HT1080 (cell line): ENCODE measurements around the gene ZNF532. TPM values are rescaled to one million over a fixed set of nuclear protein-coding genes. Genes with fewer than 3 reads are reported as not detected.
A peak's percentile ranks its signal among the peaks of the same experiment; 100 is the strongest.
"Not testable (repeated sequence)": the region's sequence is repeated elsewhere in the genome, so short reads cannot be mapped to it uniquely, and the experiment has no call there.

ENCODE experiments used
- DNase-seq: peaks from one replicate; pipeline ENCODE4 v3.0.0-alpha.2; 2015; ENCODE audit warnings: low read depth
- total RNA-seq: library from RNA; depleted of rRNA; stranded (reverse); fragments of >200 nt; shearing (Covaris generic); gene quantifications from 2 replicates; pipeline ENCODE4 v1.2.3, GENCODE V29; 2014

Gene ZNF532
- total RNA-seq, 1 experiment from 2014 or later, result 25.4 TPM

DNA sequence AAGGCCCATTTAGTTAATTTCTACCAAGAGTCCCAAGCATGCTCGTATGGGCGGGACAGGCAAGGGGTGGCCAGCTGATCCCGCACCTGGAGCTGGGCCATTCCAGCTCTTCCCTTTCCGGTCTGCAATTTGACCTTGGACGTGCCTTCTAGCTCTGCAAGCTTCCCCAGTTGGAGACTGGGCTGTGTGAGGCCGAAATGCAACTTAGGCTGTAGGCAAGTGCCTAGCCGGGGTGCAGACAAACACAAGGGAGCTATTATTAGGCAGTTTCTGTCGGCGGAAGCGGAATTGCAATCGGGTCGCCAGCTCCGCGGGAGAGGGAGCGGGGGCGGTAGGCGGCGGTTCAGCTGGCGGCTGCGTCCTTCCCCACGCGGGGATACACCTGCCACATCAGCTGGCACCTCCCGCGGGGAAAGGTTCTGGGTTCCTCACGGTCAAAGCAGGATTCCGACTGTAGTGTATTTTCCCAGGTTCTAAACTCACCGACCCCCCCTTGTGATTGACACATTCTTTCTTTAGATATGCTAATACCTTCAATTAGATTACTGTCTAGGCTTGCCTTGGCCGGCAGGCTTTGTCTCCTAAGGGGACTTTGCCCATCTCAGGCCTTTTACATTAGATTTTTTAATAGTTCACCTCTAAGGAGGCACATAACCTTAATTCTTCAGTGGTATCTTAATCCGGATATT is 17.1 kb upstream of the ZNF532 start:
- no peak for DNase-seq

DNA sequence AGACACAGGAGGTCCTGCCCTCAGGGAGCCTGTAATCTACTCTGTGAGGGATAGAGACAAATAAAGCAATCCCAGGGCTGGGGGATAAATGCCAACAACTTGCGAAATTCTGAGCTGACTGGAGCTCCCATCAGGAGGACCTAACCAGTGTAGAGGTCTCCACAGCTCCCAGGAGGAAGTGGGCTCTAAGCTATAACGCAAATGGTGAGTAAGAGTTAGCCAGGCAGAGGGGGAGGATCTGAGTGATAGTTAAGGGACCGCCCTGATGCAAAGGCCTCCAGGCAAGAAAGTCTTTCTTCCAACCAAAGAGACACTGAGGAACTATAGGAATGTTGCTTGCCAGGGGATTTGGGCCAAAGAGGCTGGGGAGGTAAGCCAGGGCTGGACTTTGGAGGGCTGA is 16.0 kb upstream of the ZNF532 start:
- peak; percentile 92 for DNase-seq

- DNase-seq, result no peak
Measured at GRCh38 chr18:58850786-58851469, 13.7 kb upstream of the ZNF532 start.

DNA sequence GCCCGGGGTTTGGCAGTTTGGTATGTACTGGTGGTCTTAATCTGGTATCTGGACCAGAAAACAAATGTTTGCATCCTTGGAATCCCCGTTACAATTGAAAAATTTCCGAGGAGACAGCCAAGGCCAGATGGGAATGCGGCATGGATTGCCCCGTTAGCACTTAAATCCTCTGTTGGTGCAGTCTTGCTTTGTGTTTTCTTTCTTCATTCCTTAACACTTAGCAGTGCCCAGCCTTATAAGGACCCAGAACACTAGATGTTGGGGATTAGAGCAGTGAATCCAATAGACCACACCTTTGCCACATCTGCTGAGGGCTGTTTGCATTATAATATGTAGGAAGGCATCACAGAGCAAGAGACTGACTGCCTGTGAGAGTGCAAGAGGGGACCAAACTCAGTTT is 12.8 kb upstream of the ZNF532 start:
- no peak for DNase-seq

DNA sequence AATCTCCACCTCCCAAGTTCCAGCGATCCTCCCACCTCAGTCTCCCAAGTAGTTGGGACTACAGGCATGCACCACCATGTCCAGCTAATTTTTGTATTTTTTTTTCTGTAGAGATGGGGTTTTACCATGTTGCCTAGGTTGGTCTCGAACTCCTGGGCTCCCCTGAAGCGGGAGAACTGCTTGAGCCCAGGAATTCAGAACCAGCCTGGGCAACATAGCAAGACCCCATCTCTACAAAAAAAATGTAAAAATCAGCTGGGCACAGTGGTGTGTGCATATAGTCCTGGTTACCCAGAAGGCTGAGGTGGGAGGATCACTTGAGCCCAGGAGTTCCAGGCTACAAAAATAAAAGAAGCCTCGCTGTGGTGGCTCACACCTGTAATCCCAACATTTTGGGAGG is 12.0 kb upstream of the ZNF532 start:
- DNase-seq, result no peak

DNA sequence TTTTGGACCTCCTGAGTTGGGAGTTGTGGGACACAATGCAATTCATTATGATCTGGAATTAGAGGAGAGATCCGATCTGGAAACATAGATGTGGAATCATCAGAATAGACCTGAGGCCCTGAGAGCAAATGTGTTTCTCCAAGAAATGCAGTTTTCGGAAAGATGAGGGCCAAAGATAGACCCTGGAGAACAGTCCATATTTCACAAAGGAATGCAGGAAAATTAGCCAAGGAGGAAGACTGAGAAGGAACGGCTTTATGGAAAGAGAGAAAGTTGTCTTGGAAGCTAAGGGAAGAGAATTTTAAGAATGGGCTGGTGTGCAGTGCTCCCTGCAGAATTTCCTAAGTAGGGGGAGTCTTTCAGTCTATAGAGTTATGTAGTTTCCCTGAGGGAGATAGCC is 11.1 kb upstream of the ZNF532 start:
- no peak for DNase-seq

- not testable (repeated sequence) for DNase-seq
Measured at GRCh38 chr18:58855521-58855920, 9.2 kb upstream of the ZNF532 start.

DNA sequence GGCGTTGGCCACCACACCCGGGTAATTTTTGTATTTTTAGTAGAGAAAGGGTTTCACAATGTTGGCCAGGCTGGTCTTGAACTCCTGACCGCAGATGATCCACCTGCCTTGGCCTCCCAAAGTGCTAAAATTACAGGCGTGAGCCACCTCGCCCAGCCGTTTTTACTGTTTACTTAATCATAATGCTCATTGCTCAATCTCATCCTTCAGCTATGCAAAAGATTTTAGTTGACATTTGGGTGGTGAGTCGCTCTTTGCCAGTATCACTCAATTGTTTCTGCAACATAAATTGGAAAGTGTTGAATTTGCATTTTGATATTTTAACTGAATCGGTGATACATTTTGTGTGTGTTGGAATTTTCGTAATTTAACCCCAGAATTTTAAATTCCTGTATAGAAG is 7.8 kb upstream of the ZNF532 start:
- DNase-seq, result peak; percentile 82

- DNase-seq, result no peak
Measured at GRCh38 chr18:58858591-58859468, 5.8 kb upstream of the ZNF532 start.

DNA sequence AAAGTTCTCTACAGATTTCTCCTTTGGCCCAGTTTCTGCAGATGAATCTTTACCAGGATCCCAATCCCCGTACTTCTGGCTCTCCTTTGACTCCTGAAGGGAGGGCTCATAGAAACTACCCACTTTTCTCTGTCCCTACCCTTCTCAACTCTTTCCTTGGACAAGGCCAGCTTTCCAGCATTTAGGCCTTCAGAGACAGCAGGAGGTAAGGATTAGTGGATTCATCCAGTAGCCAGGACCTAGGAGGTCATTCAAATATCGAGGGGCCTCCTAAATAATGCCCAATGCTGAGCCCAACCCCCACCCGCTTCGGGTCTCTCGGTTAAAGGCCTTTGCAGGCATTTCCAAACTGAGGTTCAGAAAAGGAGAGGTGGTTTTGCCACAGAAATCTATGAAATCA is 4.8 kb upstream of the ZNF532 start:
- DNase-seq, result no peak

DNA sequence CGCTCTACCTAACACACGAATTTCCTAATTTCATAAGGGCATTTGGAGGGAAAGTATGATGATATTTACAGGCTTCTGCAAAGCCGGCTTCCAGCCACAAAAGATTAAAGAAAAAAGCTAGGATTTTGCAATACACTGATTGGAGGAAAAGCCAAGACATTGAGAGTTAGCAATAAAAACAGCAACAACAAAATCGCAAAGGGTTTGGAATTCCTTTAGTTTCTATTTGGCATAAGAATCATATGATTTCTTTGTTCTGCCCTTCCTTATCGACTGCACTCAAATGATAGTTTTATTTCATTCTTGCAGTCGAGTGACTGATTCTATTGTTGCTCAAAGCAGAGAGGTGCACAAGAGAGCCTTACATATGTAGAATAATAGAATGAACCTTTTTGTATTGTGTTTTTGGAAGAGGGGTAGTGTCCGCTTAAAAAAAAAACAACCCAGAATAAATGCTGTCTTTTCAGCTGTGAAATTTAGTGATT is 3.9 kb upstream of the ZNF532 start:
- no peak for DNase-seq

DNA sequence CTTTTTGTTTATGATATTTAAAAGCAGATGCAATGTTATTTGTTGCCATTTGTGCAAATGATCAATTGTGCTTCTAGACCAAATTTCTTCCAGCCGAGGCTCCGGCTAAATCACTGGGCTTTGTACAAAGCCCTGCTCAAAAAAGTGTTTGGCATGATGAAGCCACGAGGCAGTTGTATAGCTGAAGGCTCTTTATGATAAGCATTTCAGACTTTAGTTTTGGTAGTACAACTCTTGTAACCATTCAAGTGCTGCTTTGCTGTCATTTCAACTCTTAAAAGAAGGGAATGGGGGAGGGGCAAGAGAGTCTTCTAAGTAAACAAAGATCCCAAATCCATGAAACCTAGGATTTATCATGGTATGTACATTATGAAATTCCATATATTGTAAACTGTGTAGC is 3.3 kb upstream of the ZNF532 start:
- DNase-seq, result no peak

DNA sequence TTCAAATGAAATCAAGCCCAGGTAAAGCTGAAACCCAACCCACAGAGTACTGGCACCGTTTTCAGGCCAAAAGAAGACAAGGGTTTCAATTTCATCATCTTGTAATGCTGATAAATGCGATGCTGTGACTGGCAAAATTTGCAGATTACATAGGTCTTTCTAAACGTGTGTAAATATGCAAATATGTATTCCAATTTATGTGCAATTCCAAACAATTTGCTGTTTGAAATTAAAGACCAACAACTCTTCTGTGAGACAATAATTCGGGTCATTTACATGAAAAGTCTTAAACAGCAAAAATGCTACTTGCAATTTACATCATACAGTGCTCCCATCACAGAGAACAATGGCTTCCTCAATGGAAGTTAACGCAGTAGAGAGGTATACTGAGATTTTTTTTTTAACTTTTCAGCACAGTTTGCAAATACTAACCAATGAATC is 2.8 kb upstream of the ZNF532 start:
- DNase-seq, result no peak

- no peak for DNase-seq
Measured at GRCh38 chr18:58862356-58862755, 2.3 kb upstream of the ZNF532 start.

DNA sequence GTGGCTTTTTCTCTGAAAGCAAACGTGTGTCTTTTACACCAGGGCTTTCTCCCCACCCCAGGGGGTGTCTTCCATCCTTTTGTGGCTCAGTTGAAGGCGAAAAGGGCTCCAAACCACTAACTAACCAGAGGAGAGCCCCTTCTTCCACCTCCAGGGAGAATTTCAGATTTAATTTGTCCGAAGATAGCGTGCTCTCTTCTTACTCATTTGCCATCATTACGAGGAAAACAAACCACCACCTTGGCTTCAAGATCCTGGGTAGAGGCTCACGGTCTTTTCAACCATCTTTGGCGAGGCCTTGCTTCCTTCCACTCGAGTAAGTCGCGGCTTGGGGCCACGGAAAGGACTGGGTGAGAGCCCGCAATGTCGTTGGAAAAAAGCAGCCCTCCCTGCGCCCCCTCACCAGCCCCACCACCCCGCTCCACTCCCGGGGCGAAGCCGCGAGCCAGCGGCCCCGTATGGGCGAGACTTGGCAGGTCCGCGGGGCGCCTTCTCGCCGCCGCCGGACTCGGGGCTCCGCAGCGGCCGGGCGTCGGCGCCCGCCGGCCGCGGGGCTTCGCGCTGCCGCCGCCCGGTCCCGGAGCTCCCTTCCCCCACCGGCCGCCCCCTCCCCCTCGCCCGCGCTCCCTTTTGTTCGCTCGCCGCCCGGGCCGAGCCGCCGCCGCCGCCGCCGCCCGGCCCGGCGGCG is 1.7 kb upstream of the ZNF532 start:
- DNase-seq, result peak; percentile 28

- DNase-seq, result no peak
Measured at GRCh38 chr18:58863539-58864145, 1.0 kb upstream of the ZNF532 start.

- DNase-seq, result no peak
Measured at GRCh38 chr18:58865033-58865590, 435 bp downstream of the ZNF532 start.

DNA sequence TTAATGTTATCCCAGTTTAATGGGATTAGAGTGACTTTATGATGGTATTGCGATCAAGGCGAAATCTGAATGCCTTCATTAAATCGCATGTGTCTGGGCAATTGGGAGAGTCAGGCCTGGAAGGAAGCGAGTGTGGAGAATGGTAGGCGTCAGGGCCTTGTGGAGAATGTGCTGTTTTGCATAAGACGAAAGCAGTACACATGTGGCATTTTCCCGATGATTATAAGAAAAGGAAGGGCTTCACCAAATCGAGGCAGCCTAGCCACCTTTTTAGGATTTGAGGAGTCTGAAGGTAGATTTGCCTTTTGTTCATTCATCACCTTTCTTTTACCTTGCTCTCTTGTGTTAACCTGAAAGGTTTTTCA is 1.0 kb downstream of the ZNF532 start:
- no peak for DNase-seq

DNA sequence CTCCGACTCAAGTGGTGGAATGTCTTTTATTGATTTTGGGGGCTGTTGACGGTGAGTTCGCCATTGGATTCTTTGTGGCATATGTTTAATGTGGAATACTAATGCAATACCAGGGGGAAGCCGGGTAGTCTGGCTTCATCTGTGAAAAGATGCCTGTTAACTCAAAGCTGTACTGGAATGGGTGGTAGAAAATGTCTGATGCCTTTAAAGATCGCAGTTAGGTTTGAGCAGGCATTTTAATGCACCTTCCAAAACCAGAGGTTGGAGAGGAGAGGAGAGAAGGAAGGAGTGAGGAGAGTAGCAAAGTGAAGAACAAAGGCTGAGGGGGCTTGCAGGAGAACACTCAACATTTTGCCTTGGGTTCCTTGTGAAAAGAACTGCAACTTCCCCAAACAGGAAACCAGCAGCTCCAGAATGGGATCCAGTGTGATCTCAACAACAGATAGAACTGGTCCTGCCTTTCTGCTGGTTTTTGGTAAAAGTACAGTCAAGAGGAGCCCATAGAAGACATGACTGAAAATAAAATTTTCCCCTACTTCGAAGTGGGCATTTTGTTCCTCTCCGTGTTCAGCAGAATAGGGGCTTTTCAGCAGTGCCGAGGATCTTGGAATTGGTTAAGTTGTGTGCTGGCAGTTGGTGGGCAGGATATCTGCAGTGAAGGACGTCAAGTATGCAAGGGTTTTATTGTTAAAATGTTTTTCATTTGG is 1.5 kb downstream of the ZNF532 start:
- DNase-seq, result no peak

GRCh38 chr18:58866773-58867150 is 2.1 kb downstream of the ZNF532 start:
- DNase-seq, result no peak
